ENCODE results near the gene CAMSAP2. TPM values are rescaled to one million over a fixed set of nuclear protein-coding genes. Genes with fewer than 3 reads are reported as not detected.
"Not testable (repeated sequence)": the region's sequence is repeated elsewhere in the genome, so short reads cannot be mapped to it uniquely, and the experiment has no call there.

CAMSAP2 gene
- total and polyA plus RNA-seq, 5 donors = 6.9 to 39.5 (median 36.0) TPM

GRCh38 chr1:200786788-200787187, 48.1 kb downstream of the CAMSAP2 start:
- Histone ChIP-seq H3K4me1 (ENCODE audit: control insufficient read depth, insufficient read depth, low read length) (no peaks in the 10 kb centered on the region), H3K27ac (ENCODE audit: low read length) (no peak overlapping the region), H3K4me3 (ENCODE audit: low read length) (no peak overlapping the region), H3K27me3 (ENCODE audit: control insufficient read depth, insufficient read depth) (no peaks in the 10 kb centered on the region), H3K9me3 (ENCODE audit: control insufficient read depth, low read length) (no peaks in the 10 kb centered on the region)
- DNase-seq (no peak), ATAC-seq (no peak)
- 71% methylated on average over 4 of the region's 4 CpGs for WGBS
- intact Hi-C loops (cut with DNase I) = loop anchor here in 1 of 4 donors (5.0 kb wide), 1 partner anchor 164 kb away; the partner anchor contains the start of gene KIF14

- Histone ChIP-seq H3K4me3 (ENCODE audit: low read length) (no peak overlapping the region), H3K9me3 (ENCODE audit: control insufficient read depth, low read length) (no peaks in the 10 kb centered on the region), H3K27ac (ENCODE audit: low read length) (no peak overlapping the region), H3K4me1 (ENCODE audit: control insufficient read depth, insufficient read depth, low read length) (no peaks in the 10 kb centered on the region), H3K27me3 (ENCODE audit: control insufficient read depth, insufficient read depth) (no peaks in the 10 kb centered on the region)
- WGBS = 95% methylated on average over 1 of the region's 1 CpG
- intact Hi-C loops (cut with DNase I) = loop anchor here in 1 of 4 donors (5.0 kb wide), 1 partner anchor 166 kb away; the partner anchor contains the start of gene KIF14
- DNase-seq = no peak
- no peak for ATAC-seq
Measured at GRCh38 chr1:200787896-200788387, 49.2 kb downstream of the CAMSAP2 start.

GRCh38 chr1:200791012-200791411, 52.3 kb downstream of the CAMSAP2 start:
- intact Hi-C loops (cut with DNase I); H3K27me3 ChIP-seq (ENCODE audit: control insufficient read depth, insufficient read depth); H3K4me3 ChIP-seq (ENCODE audit: low read length); DNase-seq; H3K9me3 ChIP-seq (ENCODE audit: control insufficient read depth, low read length); H3K27ac ChIP-seq (ENCODE audit: low read length); ATAC-seq; H3K4me1 ChIP-seq (ENCODE audit: control insufficient read depth, insufficient read depth, low read length): not testable (repeated sequence)
- 96% methylated on average over 6 of the region's 6 CpGs for WGBS

- WGBS = 83% methylated on average over 2 of the region's 2 CpGs
- intact Hi-C loops (cut with DNase I) = no loop called here
Measured at GRCh38 chr1:200793677-200794076, 55.0 kb downstream of the CAMSAP2 start.

GRCh38 chr1:200794506-200795065, 55.9 kb downstream of the CAMSAP2 start:
- Histone ChIP-seq H3K27me3 (ENCODE audit: control insufficient read depth, insufficient read depth) (no peaks in the 10 kb centered on the region), H3K4me1 (ENCODE audit: control insufficient read depth, insufficient read depth, low read length) (peaks cover 3% of the 10 kb centered on the region), H3K9me3 (ENCODE audit: control insufficient read depth, low read length) (no peaks in the 10 kb centered on the region), H3K27ac (ENCODE audit: low read length) (no peak overlapping the region), H3K4me3 (ENCODE audit: low read length) (no peak overlapping the region)
- DNase-seq (no peak), ATAC-seq (no peak)
- 79% methylated on average over 1 of the region's 1 CpG for WGBS
- intact Hi-C loops (cut with DNase I) = no loop called here

More at GRCh38 chr1:200793677-200794076, 55.0 kb downstream of the CAMSAP2 start:
- peaks cover 3% of the 10 kb centered on the region for H3K4me1 ChIP-seq (ENCODE audit: control insufficient read depth, insufficient read depth, low read length)
- no peaks in the 10 kb centered on the region for H3K9me3 ChIP-seq (ENCODE audit: control insufficient read depth, low read length)
- DNase-seq (no peak), ATAC-seq (no peak)
- H3K27me3 ChIP-seq (ENCODE audit: control insufficient read depth, insufficient read depth) = no peaks in the 10 kb centered on the region
- no peak overlapping the region for H3K4me3 ChIP-seq (ENCODE audit: low read length)
- H3K27ac ChIP-seq (ENCODE audit: low read length) = no peak overlapping the region

- H3K4me1 ChIP-seq (ENCODE audit: control insufficient read depth, insufficient read depth, low read length) = peaks cover 3% of the 10 kb centered on the region
- 9% methylated on average over 1 of the region's 1 CpG for WGBS
- H3K9me3 ChIP-seq (ENCODE audit: control insufficient read depth, low read length) = no peaks in the 10 kb centered on the region
- H3K27ac ChIP-seq (ENCODE audit: low read length) = no peak overlapping the region
- no peak overlapping the region for H3K4me3 ChIP-seq (ENCODE audit: low read length)
- peak; percentile 19 to 58 for ATAC-seq
- DNase-seq = no peak
- no peaks in the 10 kb centered on the region for H3K27me3 ChIP-seq (ENCODE audit: control insufficient read depth, insufficient read depth)
- intact Hi-C loops (cut with DNase I) = no loop called here
Measured at GRCh38 chr1:200795156-200795555, 56.5 kb downstream of the CAMSAP2 start.

- no peak for ATAC-seq
- WGBS = 81% methylated on average over 2 of the region's 2 CpGs
- intact Hi-C loops (cut with DNase I) = loop anchor here (5.0 to 10.0 kb wide), 4 partner anchors 137 to 180 kb away; partner anchors contain the start of genes KIF14 (in 3 of the 4) and DDX59 (in 1 of the 4)
Measured at GRCh38 chr1:200802042-200802441, 63.3 kb downstream of the CAMSAP2 start.

GRCh38 chr1:200802865-200803512, 64.3 kb downstream of the CAMSAP2 start:
- Histone ChIP-seq H3K4me1 (ENCODE audit: control insufficient read depth, insufficient read depth, low read length) (no peaks in the 10 kb centered on the region), H3K27me3 (ENCODE audit: control insufficient read depth, insufficient read depth) (no peaks in the 10 kb centered on the region), H3K9me3 (ENCODE audit: control insufficient read depth, low read length) (no peaks in the 10 kb centered on the region), H3K4me3 (ENCODE audit: low read length) (no peak overlapping the region), H3K27ac (ENCODE audit: low read length) (no peak overlapping the region)
- peak; percentile 62 to 86 (median 72) for DNase-seq
- peak; percentile 80 to 85 for ATAC-seq
- WGBS = 45% methylated on average over 2 of the region's 2 CpGs
- intact Hi-C loops (cut with DNase I) = loop anchor here (5.0 to 10.0 kb wide), 4 partner anchors 138 to 181 kb away; partner anchors contain the start of genes KIF14 (in 3 of the 4) and DDX59 (in 1 of the 4)

More at GRCh38 chr1:200802042-200802441, 63.3 kb downstream of the CAMSAP2 start:
- no peak for DNase-seq
- no peaks in the 10 kb centered on the region for H3K27me3 ChIP-seq (ENCODE audit: control insufficient read depth, insufficient read depth)
- no peaks in the 10 kb centered on the region for H3K9me3 ChIP-seq (ENCODE audit: control insufficient read depth, low read length)
- no peaks in the 10 kb centered on the region for H3K4me1 ChIP-seq (ENCODE audit: control insufficient read depth, insufficient read depth, low read length)
- no peak overlapping the region for H3K27ac ChIP-seq (ENCODE audit: low read length)
- H3K4me3 ChIP-seq (ENCODE audit: low read length) = no peak overlapping the region

GRCh38 chr1:200805719-200806118, 67.0 kb downstream of the CAMSAP2 start:
- Histone ChIP-seq H3K4me3 (ENCODE audit: low read length) (no peak overlapping the region), H3K27me3 (ENCODE audit: control insufficient read depth, insufficient read depth) (no peaks in the 10 kb centered on the region), H3K9me3 (ENCODE audit: control insufficient read depth, low read length) (no peaks in the 10 kb centered on the region), H3K4me1 (ENCODE audit: control insufficient read depth, insufficient read depth, low read length) (no peaks in the 10 kb centered on the region), H3K27ac (ENCODE audit: low read length) (no peak overlapping the region)
- 93% methylated on average over 3 of the region's 3 CpGs for WGBS
- intact Hi-C loops (cut with DNase I) = loop anchor here in 2 of 4 donors (10.0 kb wide), 2 partner anchors 141 to 181 kb away; partner anchors contain the start of genes KIF14 (in 2 of the 2) and DDX59 (in 1 of the 2)
- DNase-seq (no peak), ATAC-seq (no peak)

GRCh38 chr1:200808846-200809245, 70.2 kb downstream of the CAMSAP2 start:
- DNase-seq (no peak), ATAC-seq (no peak)
- intact Hi-C loops (cut with DNase I) = loop anchor here in 2 of 4 donors (10.0 kb wide), 2 partner anchors 144 to 184 kb away; partner anchors contain the start of genes KIF14 (in 2 of the 2) and DDX59 (in 1 of the 2)
- Histone ChIP-seq H3K27me3 (ENCODE audit: control insufficient read depth, insufficient read depth) (no peaks in the 10 kb centered on the region), H3K9me3 (ENCODE audit: control insufficient read depth, low read length) (no peaks in the 10 kb centered on the region), H3K4me3 (ENCODE audit: low read length) (no peak overlapping the region), H3K4me1 (ENCODE audit: control insufficient read depth, insufficient read depth, low read length) (no peaks in the 10 kb centered on the region), H3K27ac (ENCODE audit: low read length) (no peak overlapping the region)
- WGBS = 76% methylated on average over 2 of the region's 2 CpGs

- H3K27ac ChIP-seq (ENCODE audit: low read length) = no peak overlapping the region
- no peaks in the 10 kb centered on the region for H3K27me3 ChIP-seq (ENCODE audit: control insufficient read depth, insufficient read depth)
- 47% methylated on average over 4 of the region's 4 CpGs for WGBS
- no peaks in the 10 kb centered on the region for H3K9me3 ChIP-seq (ENCODE audit: control insufficient read depth, low read length)
- H3K4me3 ChIP-seq (ENCODE audit: low read length) = no peak overlapping the region
- intact Hi-C loops (cut with DNase I) = no loop called here
- H3K4me1 ChIP-seq (ENCODE audit: control insufficient read depth, insufficient read depth, low read length) = no peaks in the 10 kb centered on the region
- DNase-seq (no peak), ATAC-seq (no peak)
Measured at GRCh38 chr1:200811704-200812103, 73.0 kb downstream of the CAMSAP2 start.
